PC-3 (cell line): Measurements from ENCODE around the gene C6orf52.

Source experiments
- EZH2 ChIP-seq: fragments of 300-600 bp; sonication (generic); IDR thresholded peaks from one replicate; pipeline ENCODE4 v1.6.1; 2017; ENCODE audit warnings: antibody characterized with exemption, mild to moderate bottlenecking, low read length; ENCODE audit not compliant: unreplicated experiment
- EZH2phosphoT487 ChIP-seq: fragments of 300-600 bp; sonication (generic); IDR thresholded peaks from 2 replicates; pipeline ENCODE4 v1.6.1; 2018; ENCODE audit warnings: mild to moderate bottlenecking, antibody characterized with exemption, low read length, borderline replicate concordance
- TF ChIP-seq, protein P1 (sequence below): fragments of 300-600 bp; sonication (generic); conservative IDR thresholded peaks from 2 replicates; pipeline ENCODE4 v1.5.1; 2017; ENCODE audit warnings: antibody characterized with exemption, low read depth, mild to moderate bottlenecking, low read length

GRCh38 chr6:10624836-10625235 lies 69.6 kb downstream of the C6orf52 start:
- TF ChIP-seq, protein P1, sequence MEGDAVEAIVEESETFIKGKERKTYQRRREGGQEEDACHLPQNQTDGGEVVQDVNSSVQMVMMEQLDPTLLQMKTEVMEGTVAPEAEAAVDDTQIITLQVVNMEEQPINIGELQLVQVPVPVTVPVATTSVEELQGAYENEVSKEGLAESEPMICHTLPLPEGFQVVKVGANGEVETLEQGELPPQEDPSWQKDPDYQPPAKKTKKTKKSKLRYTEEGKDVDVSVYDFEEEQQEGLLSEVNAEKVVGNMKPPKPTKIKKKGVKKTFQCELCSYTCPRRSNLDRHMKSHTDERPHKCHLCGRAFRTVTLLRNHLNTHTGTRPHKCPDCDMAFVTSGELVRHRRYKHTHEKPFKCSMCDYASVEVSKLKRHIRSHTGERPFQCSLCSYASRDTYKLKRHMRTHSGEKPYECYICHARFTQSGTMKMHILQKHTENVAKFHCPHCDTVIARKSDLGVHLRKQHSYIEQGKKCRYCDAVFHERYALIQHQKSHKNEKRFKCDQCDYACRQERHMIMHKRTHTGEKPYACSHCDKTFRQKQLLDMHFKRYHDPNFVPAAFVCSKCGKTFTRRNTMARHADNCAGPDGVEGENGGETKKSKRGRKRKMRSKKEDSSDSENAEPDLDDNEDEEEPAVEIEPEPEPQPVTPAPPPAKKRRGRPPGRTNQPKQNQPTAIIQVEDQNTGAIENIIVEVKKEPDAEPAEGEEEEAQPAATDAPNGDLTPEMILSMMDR: no peak
- TF ChIP-seq EZH2phosphoT487: no peak
- TF ChIP-seq EZH2: no peak
